HepG2 (cell line): ENCODE measurements around the gene PLB1. TPM values are rescaled to one million over a fixed set of nuclear protein-coding genes. Genes with fewer than 3 reads are reported as not detected.

Source experiments
- ATAC-seq: fragments of 200-7000 bp; cut with Tn5 transposase; 3 replicates; pipeline ENCODE4 v1.9.1; 2020; ENCODE audit warnings: mild to moderate bottlenecking, moderate library complexity
- BruUV-seq: library from RNA; stranded (reverse); fragments of 400-500 nt; replicated peaks from 2 replicates; lab custom pipeline; 2021; lab: Mats Ljungman, UMichigan
- CTCF ChIA-PET: fragments of 300-600 bp; formaldehyde crosslinking; extraction: SDS; loops from one replicate; lab custom pipeline; 2021; ENCODE audit warnings: low total read pairs, inconsistent platforms, low intra/inter-chr PET ratio; lab: Yijun Ruan, JAX
- POLR2A ChIA-PET: fragments of 350-600 bp; sonication (Branson Sonifier 250); formaldehyde crosslinking; loops from one replicate; lab custom pipeline; 2020; ENCODE audit warnings: antibody characterized with exemption, inconsistent platforms; lab: Yijun Ruan, JAX
- DNase-seq: peaks from one replicate; pipeline ENCODE4 v3.0.0-alpha.2; 2015; ENCODE audit warnings: low spot score
- FAIRE-seq: peaks from 3 replicates; lab custom pipeline; 2011; peaks lifted over from hg19 to GRCh38; lab: Jason Lieb, UNC
- H2AFZ ChIP-seq: one replicate; pipeline ENCODE4 v1.6.1; 2011; ENCODE audit warnings: low read length, inconsistent platforms
- H3K27ac ChIP-seq: fragments of 300-600 bp; 3 replicates; pipeline ENCODE4 v1.8.0; 2011; ENCODE audit warnings: mixed run types, mild to moderate bottlenecking, mixed read lengths, low read length, inconsistent platforms; ENCODE audit not compliant: insufficient read depth; ENCODE audit errors: extremely low read length
- H3K27me3 ChIP-seq, 2 experiments: fragments of 200-600 bp in 1 of 2; 2 replicates in 1 of 2; 3 replicates in 1 of 2; pipeline versions ENCODE4 v1.6.0 to v1.8.0; 2011; ENCODE audit warnings: low read length in 2 of 2, mild to moderate bottlenecking in 2 of 2, moderate library complexity in 2 of 2, inconsistent platforms in 1 of 2; ENCODE audit not compliant: insufficient read depth in 2 of 2, control insufficient read depth in 1 of 2
- H3K36me3 ChIP-seq, 2 experiments: fragments of 200-600 bp in 1 of 2; replicated peaks in 1 of 2; 2 replicates in 1 of 2; 3 replicates in 1 of 2; pipeline versions ENCODE4 v1.5.1 to v1.8.0; 2011; ENCODE audit warnings: low read length in 2 of 2, inconsistent platforms in 1 of 2; ENCODE audit not compliant: insufficient read depth in 2 of 2, control insufficient read depth in 1 of 2
- H3K4me1 ChIP-seq: 2 replicates; pipeline ENCODE4 v1.5.1; 2012; ENCODE audit warnings: low read length, inconsistent platforms; ENCODE audit not compliant: insufficient read depth
- H3K4me2 ChIP-seq: 2 replicates; pipeline ENCODE4 v1.6.0; 2011; ENCODE audit warnings: low read depth, low read length, inconsistent platforms
- H3K4me3 ChIP-seq, 3 experiments: fragments of 200-600 bp in 1 of 3; sonication (generic), shearing (Covaris generic) in 1 of 3; replicated peaks in 1 of 3; 2 replicates each; pipeline ENCODE4 v1.5.1; 2011 to 2016; ENCODE audit warnings: low read length in 3 of 3, inconsistent platforms in 2 of 3, low read depth in 2 of 3, mild to moderate bottlenecking in 2 of 3, control low read depth in 1 of 3, mixed read lengths in 1 of 3; ENCODE audit not compliant: insufficient read depth in 1 of 3
- H3K79me2 ChIP-seq: one replicate; pipeline ENCODE4 v1.6.1; 2011; ENCODE audit warnings: low read length, inconsistent platforms; ENCODE audit not compliant: insufficient read depth
- H3K9ac ChIP-seq: 2 replicates; pipeline ENCODE4 v1.6.0; 2011; ENCODE audit warnings: mild to moderate bottlenecking, low read depth, low read length, inconsistent platforms; ENCODE audit not compliant: insufficient read depth
- H3K9me3 ChIP-seq: 2 replicates; pipeline ENCODE4 v1.5.1; 2012; ENCODE audit warnings: mild to moderate bottlenecking, low read length
- H4K20me1 ChIP-seq: 2 replicates; pipeline ENCODE4 v1.6.0; 2011; ENCODE audit warnings: inconsistent platforms, mild to moderate bottlenecking, low read length, moderate library complexity; ENCODE audit not compliant: insufficient read depth
- ATAD3A ChIP-seq: sonication (generic); formaldehyde crosslinking; IDR thresholded peaks from 2 replicates; pipeline ENCODE4 v1.4.0; 2020; ENCODE audit warnings: missing genetic modification reagents
- CAMTA2 ChIP-seq: sonication (generic); formaldehyde crosslinking; IDR thresholded peaks from 2 replicates; pipeline ENCODE4 v1.4.0; 2020; ENCODE audit warnings: mild to moderate bottlenecking, missing genetic modification reagents, borderline replicate concordance
- GFI1 ChIP-seq: sonication (generic); formaldehyde crosslinking; IDR thresholded peaks from 2 replicates; pipeline ENCODE4 v1.5.0; 2020; ENCODE audit warnings: missing genetic modification reagents, mild to moderate bottlenecking, borderline replicate concordance
- NCOR1 ChIP-seq: fragments of 200-600 bp; sonication (generic); IDR thresholded peaks from 2 replicates; pipeline ENCODE4 v1.7.0; 2017; ENCODE audit warnings: antibody characterized with exemption, low read length, borderline replicate concordance
- NR1H2 ChIP-seq: sonication (generic); formaldehyde crosslinking; IDR thresholded peaks from 2 replicates; pipeline ENCODE4 v1.8.1; 2022; ENCODE audit warnings: low read depth, missing genetic modification reagents, borderline replicate concordance
- PHF21A ChIP-seq: sonication (generic); formaldehyde crosslinking; IDR thresholded peaks from 2 replicates; pipeline ENCODE4 v1.5.0; 2020; ENCODE audit warnings: mild to moderate bottlenecking, missing genetic modification reagents
- RARG ChIP-seq: sonication (generic); formaldehyde crosslinking; IDR thresholded peaks from 2 replicates; pipeline ENCODE4 v1.4.0; 2020; ENCODE audit warnings: low read depth, mild to moderate bottlenecking, missing genetic modification reagents
- RFX1 ChIP-seq: fragments of 450-650 bp; IDR thresholded peaks from 2 replicates; pipeline ENCODE4 v1.6.1; 2017
- RFX5 ChIP-seq: IDR thresholded peaks from 2 replicates; pipeline ENCODE4 v1.6.1; 2011; ENCODE audit warnings: low read depth, low read length, improper control_type of control experiment
- TEF ChIP-seq: sonication (generic); formaldehyde crosslinking; IDR thresholded peaks from 2 replicates; pipeline ENCODE4 v1.5.0; 2020; ENCODE audit warnings: missing genetic modification reagents
- ZBED4 ChIP-seq: sonication (generic); formaldehyde crosslinking; IDR thresholded peaks from 2 replicates; pipeline ENCODE4 v1.4.0; 2020; ENCODE audit warnings: missing genetic modification reagents, borderline replicate concordance
- ZFY ChIP-seq: sonication (generic); formaldehyde crosslinking; IDR thresholded peaks from 2 replicates; pipeline ENCODE4 v1.4.0; 2020; ENCODE audit warnings: missing genetic modification reagents
- ZFYVE20 ChIP-seq: sonication (generic); formaldehyde crosslinking; IDR thresholded peaks from 2 replicates; pipeline ENCODE4 v1.8.0; 2023; ENCODE audit warnings: low read depth, mild to moderate bottlenecking, moderate library complexity, missing genetic modification reagents, borderline replicate concordance
- ZNF180 ChIP-seq: sonication (generic); formaldehyde crosslinking; IDR thresholded peaks from 2 replicates; pipeline ENCODE4 v1.4.0; 2020; ENCODE audit warnings: low read depth, missing genetic modification reagents, borderline replicate concordance
- ZNF766 ChIP-seq: sonication (generic); formaldehyde crosslinking; IDR thresholded peaks from 2 replicates; pipeline ENCODE4 v1.5.0; 2020; ENCODE audit warnings: missing genetic modification reagents, borderline replicate concordance
- WGBS: methylation state at CpG from one replicate; pipeline ENCODE4 v1.1.6; 2017; ENCODE audit warnings: low lambda C conversion rate; 5-methylcytosine and 5-hydroxymethylcytosine counted together
- in situ Hi-C: cut with HindIII; loops from 2 replicates; pipeline ENCODE4 v1.10.0; 2017; ENCODE audit warnings: low pct_unique_long_range_greater_than_20kb; ENCODE audit not compliant: extremely low pct_ligation_motif_present
- intact Hi-C: fragments of 100-400 bp; cut with micrococcal nuclease; formaldehyde crosslinking; loops from one replicate; pipeline ENCODE4 v1.10.0; 2022; ENCODE audit not compliant: unreplicated experiment
- polyA plus RNA-seq, 8 experiments: library from polyadenylated mRNA; depleted of rRNA in 3 of 8; stranded (reverse) in 7 of 8; unstranded in 1 of 8; fragments of >200 nt; fragmentation: Illumina TruSeq in 4 of 8; extraction: Trizol in 4 of 8; gene quantifications; 2 replicates each; pipeline versions ENCODE4 v1.2.1 to v1.2.3, GENCODE V29; 2011 to 2016; ENCODE audit warnings: low read depth in 4 of 8, missing spikeins in 1 of 8, mixed read lengths in 1 of 8; ENCODE audit not compliant: insufficient read depth in 1 of 8
- total RNA-seq, 5 experiments: library from RNA; depleted of rRNA; stranded (reverse); fragments of >200 nt; fragmentation: Illumina TruSeq; extraction: Trizol; gene quantifications; 2 replicates each; pipeline ENCODE4 v1.2.3, GENCODE V29; 2016; ENCODE audit warnings: low read depth in 1 of 5

The PLB1 gene
- total and polyA plus RNA-seq, 2 of the 13 experiments (the other 11 are each of a cell fraction or from before 2014, with no cell fraction given): 0.20 to 1.8 TPM

- TF ChIP-seq ZBED4 (no peak), ATAD3A (CRISPR knock-in tag) (no peak), NR1H2 (CRISPR knock-in tag) (no peak), ZNF766 (CRISPR knock-in tag) (no peak), PHF21A (CRISPR knock-in tag) (no peak), CAMTA2 (no peak), GFI1 (no peak), ZFY (CRISPR knock-in tag) (no peak)
- TF ChIP-seq, all 625 proteins: peak for 0
Observed at GRCh38 chr2:28652217-28652616, 156.4 kb downstream of the PLB1 start (continued).

- ATAC-seq (no peak), FAIRE-seq (no peak), DNase-seq (no peak)
- 48% methylated on average over 2 of the region's 2 CpGs for WGBS
- H2AFZ ChIP-seq: no peak overlapping the region
- H3K79me2 ChIP-seq: no peaks in the 10 kb centered on the region
- intact Hi-C loops (no loop called here), in situ Hi-C loops (no loop called here)
- POLR2A ChIA-PET: no interaction called here
- no peak overlapping the region for H3K4me2 ChIP-seq
- CTCF ChIA-PET: no interaction called here
- BruUV-seq: no TSS peak
- TF ChIP-seq NCOR1 (no peak), RFX1 (no peak), RFX5 (0 out of 2 replicates have a peak, but pooled peaks have one; percentile 19), ZNF180 (no peak), ZFYVE20 (CRISPR knock-in tag) (no peak), TEF (no peak), RARG (CRISPR knock-in tag) (no peak)
- H3K27ac ChIP-seq: no peak overlapping the region
- no peaks in the 10 kb centered on the region for H4K20me1 ChIP-seq
- no peak overlapping the region for H3K4me3 ChIP-seq
- no peaks in the 10 kb centered on the region for H3K9me3 ChIP-seq
- no peaks in the 10 kb centered on the region for H3K36me3 ChIP-seq
- H3K27me3 ChIP-seq: no peaks in the 10 kb centered on the region; a peak in 2 of 5 replicates
- no peaks in the 10 kb centered on the region for H3K4me1 ChIP-seq
- no peak overlapping the region for H3K9ac ChIP-seq
Observed at GRCh38 chr2:28653892-28654662, 158.2 kb downstream of the PLB1 start.
